Measurements from ENCODE around the gene FGG. TPM values are rescaled to one million over a fixed set of nuclear protein-coding genes. Genes with fewer than 3 reads are reported as not detected.

Gene FGG
- total RNA-seq, 4 donors from 2014 or later = not detected

DNA sequence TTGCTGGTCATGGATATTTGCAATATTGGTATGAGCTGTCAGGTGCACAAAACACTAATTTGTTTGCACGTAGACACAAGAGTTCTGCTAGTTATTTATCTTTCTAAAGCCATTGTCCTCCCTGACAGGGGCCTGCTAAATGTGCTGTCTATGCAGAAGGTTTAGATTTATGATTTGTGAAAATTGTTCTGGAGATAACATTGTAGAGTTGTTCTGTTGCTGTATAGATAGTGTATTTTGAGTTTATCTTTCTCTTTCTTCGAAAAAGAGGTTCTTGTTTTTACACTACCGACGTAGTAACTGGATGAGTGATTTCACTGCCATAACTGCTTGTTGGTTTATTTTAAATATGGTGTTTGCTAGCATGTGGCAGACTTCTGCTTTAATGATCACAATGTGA, 28.5 kb upstream of the FGG start:
- Histone ChIP-seq H3K27me3 (no peaks in the 10 kb centered on the region), H3K36me3 (no peaks in the 10 kb centered on the region), H3K9me3 (no peaks in the 10 kb centered on the region), H3K4me1 (no peaks in the 10 kb centered on the region), H3K27ac (no peak overlapping the region), H3K4me3 (no peak overlapping the region)
- no peak for TF ChIP-seq POLR2A (IDR thresholded peaks at IDR 0.05)
- TF ChIP-seq, protein P1, sequence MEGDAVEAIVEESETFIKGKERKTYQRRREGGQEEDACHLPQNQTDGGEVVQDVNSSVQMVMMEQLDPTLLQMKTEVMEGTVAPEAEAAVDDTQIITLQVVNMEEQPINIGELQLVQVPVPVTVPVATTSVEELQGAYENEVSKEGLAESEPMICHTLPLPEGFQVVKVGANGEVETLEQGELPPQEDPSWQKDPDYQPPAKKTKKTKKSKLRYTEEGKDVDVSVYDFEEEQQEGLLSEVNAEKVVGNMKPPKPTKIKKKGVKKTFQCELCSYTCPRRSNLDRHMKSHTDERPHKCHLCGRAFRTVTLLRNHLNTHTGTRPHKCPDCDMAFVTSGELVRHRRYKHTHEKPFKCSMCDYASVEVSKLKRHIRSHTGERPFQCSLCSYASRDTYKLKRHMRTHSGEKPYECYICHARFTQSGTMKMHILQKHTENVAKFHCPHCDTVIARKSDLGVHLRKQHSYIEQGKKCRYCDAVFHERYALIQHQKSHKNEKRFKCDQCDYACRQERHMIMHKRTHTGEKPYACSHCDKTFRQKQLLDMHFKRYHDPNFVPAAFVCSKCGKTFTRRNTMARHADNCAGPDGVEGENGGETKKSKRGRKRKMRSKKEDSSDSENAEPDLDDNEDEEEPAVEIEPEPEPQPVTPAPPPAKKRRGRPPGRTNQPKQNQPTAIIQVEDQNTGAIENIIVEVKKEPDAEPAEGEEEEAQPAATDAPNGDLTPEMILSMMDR (IDR thresholded peaks at IDR 0.05) = no peak
- no peak for DNase-seq

DNA sequence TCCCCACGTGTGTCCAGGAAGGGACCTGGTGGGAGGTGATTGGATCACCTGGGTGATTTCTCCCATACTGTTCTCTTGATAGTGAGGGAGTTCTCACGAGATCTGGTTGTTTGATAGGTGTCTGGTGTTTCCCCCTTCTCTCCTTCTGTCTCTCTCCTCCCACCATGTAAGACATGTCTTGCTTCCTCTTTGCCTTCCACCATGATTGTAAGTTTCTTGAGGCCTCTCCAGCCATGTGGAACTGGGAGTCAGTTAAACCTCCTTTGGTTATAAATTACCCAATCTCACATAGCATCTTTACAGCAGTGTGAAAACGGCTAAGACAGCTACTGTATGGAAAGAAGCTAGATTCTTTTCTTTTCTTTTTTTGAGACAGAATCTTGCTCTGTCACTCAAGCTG, 21.6 kb upstream of the FGG start:
- no peak for TF ChIP-seq POLR2A (IDR thresholded peaks at IDR 0.05)
- TF ChIP-seq, protein P1 (IDR thresholded peaks at IDR 0.05) = no peak
- no peak overlapping the region for H3K27ac ChIP-seq
- no peaks in the 10 kb centered on the region for H3K4me1 ChIP-seq
- H3K36me3 ChIP-seq = no peaks in the 10 kb centered on the region
- no peak overlapping the region for H3K4me3 ChIP-seq
- no peaks in the 10 kb centered on the region for H3K27me3 ChIP-seq
- no peaks in the 10 kb centered on the region for H3K9me3 ChIP-seq
- no peak for DNase-seq

DNA sequence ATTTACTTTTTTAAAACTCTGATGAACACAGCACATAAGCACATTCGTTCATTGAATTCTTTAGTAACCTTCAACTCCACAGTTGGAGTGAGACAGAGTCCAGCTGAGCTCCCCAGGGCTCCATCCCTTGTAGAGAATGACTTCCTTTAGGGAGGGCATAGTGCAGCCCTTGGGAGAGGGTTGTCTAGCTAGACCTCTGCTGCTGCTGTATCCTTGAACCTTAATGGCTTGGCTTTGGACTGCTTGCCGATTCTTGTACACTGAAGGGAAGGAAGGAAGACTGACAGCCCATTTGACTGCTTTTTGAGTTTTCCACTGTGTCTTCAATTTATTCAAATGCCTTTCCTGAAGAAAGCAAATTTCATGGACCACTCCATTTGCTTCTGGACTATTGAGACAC, 19.4 kb upstream of the FGG start:
- no peak for TF ChIP-seq POLR2A (IDR thresholded peaks at IDR 0.05)
- TF ChIP-seq, protein P1 (IDR thresholded peaks at IDR 0.05) = no peak
- DNase-seq = no peak
- Histone ChIP-seq H3K27ac (no peak overlapping the region), H3K4me1 (peaks cover 0 to 8% (median 0%) of the 10 kb centered on the region in 4 donors), H3K27me3 (no peaks in the 10 kb centered on the region), H3K36me3 (no peaks in the 10 kb centered on the region), H3K9me3 (no peaks in the 10 kb centered on the region), H3K4me3 (no peak overlapping the region)

DNA sequence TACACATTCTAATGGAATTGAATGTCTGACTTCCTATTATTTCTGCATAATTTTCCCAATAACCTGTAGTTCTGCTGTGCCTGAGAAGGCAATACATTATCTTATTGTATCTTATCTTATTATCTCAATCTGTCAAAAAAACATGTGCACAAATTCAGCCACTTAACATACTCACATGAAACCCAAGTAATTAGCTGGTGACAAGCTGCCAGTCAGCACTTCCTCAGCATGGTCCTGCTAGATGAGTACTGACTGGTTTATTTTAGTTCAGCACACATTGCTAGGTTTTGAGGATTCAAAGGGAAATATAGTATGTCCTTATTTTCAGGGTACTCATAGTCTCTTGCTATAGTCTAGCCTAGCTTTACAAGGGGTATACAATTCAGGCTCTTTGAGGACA, 17.9 kb upstream of the FGG start:
- no peaks in the 10 kb centered on the region for H3K27me3 ChIP-seq
- TF ChIP-seq, protein P1 (IDR thresholded peaks at IDR 0.05) = no peak
- no peak for TF ChIP-seq POLR2A (IDR thresholded peaks at IDR 0.05)

DNA sequence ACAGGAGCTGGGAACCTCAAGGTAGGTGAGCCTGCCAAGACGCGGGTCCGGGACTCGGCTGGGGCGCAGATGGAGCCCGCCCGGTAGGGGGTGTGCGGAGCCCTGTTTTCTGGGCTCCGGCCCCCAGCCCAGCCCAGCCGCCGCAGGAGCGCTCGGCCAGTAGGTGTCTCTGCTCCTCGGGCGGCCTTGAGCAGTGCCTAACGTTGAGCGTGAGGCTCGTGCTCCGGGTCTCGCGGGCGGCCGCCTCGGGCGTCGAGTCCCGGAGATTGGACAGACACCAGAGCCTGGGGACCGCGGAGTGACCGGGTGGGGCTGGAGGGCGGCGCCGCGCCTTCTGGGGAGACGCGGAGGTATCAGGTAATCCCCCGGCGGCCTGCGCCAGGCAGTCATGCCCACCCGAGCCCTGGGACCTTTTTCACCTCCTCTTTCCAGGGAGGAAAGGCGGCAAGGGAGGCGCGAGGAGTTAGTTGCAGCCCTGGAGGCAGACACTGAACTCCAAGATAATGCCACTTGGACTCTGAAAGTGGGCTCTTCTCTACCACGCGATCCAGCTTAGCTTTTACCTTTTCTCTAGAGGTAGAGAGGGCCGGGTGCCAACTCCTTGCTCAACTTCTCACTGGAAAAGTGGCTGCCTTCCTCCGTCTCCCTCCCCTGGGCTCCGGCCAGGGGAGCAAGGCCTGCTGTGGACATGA, 14.5 kb upstream of the FGG start:
- Histone ChIP-seq H3K4me1 (peaks cover 0 to 16% (median 0%) of the 10 kb centered on the region in 4 donors), H3K36me3 (no peaks in the 10 kb centered on the region), H3K4me3 (peak overlapping the region; percentile 11 to 42 (median 34)), H3K27ac (no peak overlapping the region), H3K27me3 (no peaks in the 10 kb centered on the region), H3K9me3 (no peaks in the 10 kb centered on the region)
- TF ChIP-seq, protein P1 (IDR thresholded peaks at IDR 0.05) = peak in 4 of 6 experiments; percentile 41 to 58 (median 54)
- no peak for TF ChIP-seq POLR2A (IDR thresholded peaks at IDR 0.05)
- DNase-seq = peak; percentile 23 to 72 (median 70)

More for the DNA sequence above, 17.9 kb upstream of the FGG start:
- Histone ChIP-seq H3K9me3 (no peaks in the 10 kb centered on the region), H3K4me3 (no peak overlapping the region), H3K4me1 (peaks cover 0 to 16% (median 0%) of the 10 kb centered on the region in 4 donors), H3K36me3 (no peaks in the 10 kb centered on the region), H3K27ac (no peak overlapping the region)
- DNase-seq = no peak

Data from Peyer's patch (tissue), 4 donors.